Germinal center (tissue), 1 donor: ENCODE data around the gene FAM83E.
"Not testable (repeated sequence)": the region's sequence is repeated elsewhere in the genome, so short reads cannot be mapped to it uniquely, and the experiment has no call there.

Experiments
- DNase-seq: peaks from one replicate; pipeline ENCODE4 v3.0.0; 2012; ENCODE audit warnings: mixed read lengths, low spot score

Gene FAM83E

GRCh38 chr19:48614436-48615230, at the start of gene FAM83E:
Gene FAM83E (minus strand): TSS chr19:48615076. CDS start chr19:48613372, 1,704 bp downstream.
- DNase-seq, result no peak

GRCh38 chr19:48664476-48664875, 49.6 kb upstream of the FAM83E start:
- no peak for DNase-seq

- DNase-seq, result no peak
Observed at GRCh38 chr19:48663667-48664066, 48.8 kb upstream of the FAM83E start.

GRCh38 chr19:48661711-48662090, 46.8 kb upstream of the FAM83E start:
- DNase-seq, result no peak

GRCh38 chr19:48660852-48661710, 46.2 kb upstream of the FAM83E start:
- peak; percentile 96 for DNase-seq

- DNase-seq, result peak; percentile 82
Observed at GRCh38 chr19:48659768-48660167, 44.9 kb upstream of the FAM83E start.

- DNase-seq, result no peak
Observed at GRCh38 chr19:48658483-48658882, 43.6 kb upstream of the FAM83E start.

GRCh38 chr19:48657828-48658227, 43.0 kb upstream of the FAM83E start:
- DNase-seq, result not testable (repeated sequence)

- DNase-seq, result no peak
Observed at GRCh38 chr19:48656840-48657474, 42.1 kb upstream of the FAM83E start.

GRCh38 chr19:48654299-48655059, 39.6 kb upstream of the FAM83E start:
- no peak for DNase-seq

- no peak for DNase-seq
Observed at GRCh38 chr19:48651683-48652048, 36.8 kb upstream of the FAM83E start.

GRCh38 chr19:48650974-48651682, 36.3 kb upstream of the FAM83E start:
- DNase-seq, result no peak

- no peak for DNase-seq
Observed at GRCh38 chr19:48648134-48648533, 33.3 kb upstream of the FAM83E start.

- no peak for DNase-seq
Observed at GRCh38 chr19:48646722-48647216, 31.9 kb upstream of the FAM83E start.

GRCh38 chr19:48646001-48646721, 31.3 kb upstream of the FAM83E start, which contains the start of gene CA11:
Gene CA11 (minus strand): TSS chr19:48646187. CDS start chr19:48645632, 555 bp downstream.
- peak; percentile 90 for DNase-seq

GRCh38 chr19:48645620-48646000, 30.7 kb upstream of the FAM83E start:
- no peak for DNase-seq

GRCh38 chr19:48644839-48645619, 30.2 kb upstream of the FAM83E start:
- peak; percentile 72 for DNase-seq

GRCh38 chr19:48644355-48644754, 29.5 kb upstream of the FAM83E start:
- DNase-seq, result no peak

- DNase-seq, result no peak
Observed at GRCh38 chr19:48642862-48643261, 28.0 kb upstream of the FAM83E start.
